ENCODE data around the gene SLIT3. TPM values are rescaled to one million over a fixed set of nuclear protein-coding genes. Genes with fewer than 3 reads are reported as not detected.

SLIT3 gene
- polyA plus RNA-seq, 1 donor: 18.3 TPM

- Histone ChIP-seq H3K9me3 (ENCODE audit: control insufficient read depth, low read depth, low read length) (no peaks in the 10 kb centered on the region), H3K4me1 (ENCODE audit: control insufficient read depth, insufficient read depth, low read length) (peaks cover 34% of the 10 kb centered on the region), H3K4me3 (ENCODE audit: low read length) (no peak overlapping the region), H3K27me3 (ENCODE audit: control insufficient read depth, insufficient read depth, low read length) (no peaks in the 10 kb centered on the region), H3K27ac (ENCODE audit: low read length) (no peak overlapping the region), H3K36me3 (ENCODE audit: control insufficient read depth, insufficient read depth, low read length) (no peaks in the 10 kb centered on the region)
- DNase-seq: no peak
- no CpG with 5 or more reads among the region's 3 CpGs for whole genome bisulfite sequencing (ENCODE audit: insufficient coverage, low lambda C conversion rate)
These were observed 639.1 kb downstream of the SLIT3 start for GRCh38 chr5:168661593-168662485.

GRCh38 chr5:168660691-168661090, 640.2 kb downstream of the SLIT3 start:
- Histone ChIP-seq H3K27me3 (ENCODE audit: control insufficient read depth, insufficient read depth, low read length) (no peaks in the 10 kb centered on the region), H3K4me1 (ENCODE audit: control insufficient read depth, insufficient read depth, low read length) (peaks cover 43% of the 10 kb centered on the region), H3K36me3 (ENCODE audit: control insufficient read depth, insufficient read depth, low read length) (no peaks in the 10 kb centered on the region), H3K9me3 (ENCODE audit: control insufficient read depth, low read depth, low read length) (no peaks in the 10 kb centered on the region), H3K4me3 (ENCODE audit: low read length) (no peak overlapping the region), H3K27ac (ENCODE audit: low read length) (no peak overlapping the region)
- 80% methylated on average over 1 of the region's 4 CpGs for WGBS (ENCODE audit: insufficient coverage, low lambda C conversion rate)
- DNase-seq: no peak

GRCh38 chr5:168659286-168659847, 641.6 kb downstream of the SLIT3 start:
- DNase-seq: peak; percentile 88 to 96
- H3K36me3 ChIP-seq (ENCODE audit: control insufficient read depth, insufficient read depth, low read length): no peaks in the 10 kb centered on the region
- H3K9me3 ChIP-seq (ENCODE audit: control insufficient read depth, low read depth, low read length): no peaks in the 10 kb centered on the region
- peaks cover 43% of the 10 kb centered on the region for H3K4me1 ChIP-seq (ENCODE audit: control insufficient read depth, insufficient read depth, low read length)
- no CpG with 5 or more reads among the region's 5 CpGs for WGBS (ENCODE audit: insufficient coverage, low lambda C conversion rate)
- peak overlapping the region; percentile 88 for H3K27ac ChIP-seq (ENCODE audit: low read length)
- no peak overlapping the region for H3K4me3 ChIP-seq (ENCODE audit: low read length)
- H3K27me3 ChIP-seq (ENCODE audit: control insufficient read depth, insufficient read depth, low read length): no peaks in the 10 kb centered on the region

- Histone ChIP-seq H3K9me3 (ENCODE audit: control insufficient read depth, low read depth, low read length) (no peaks in the 10 kb centered on the region), H3K36me3 (ENCODE audit: control insufficient read depth, insufficient read depth, low read length) (no peaks in the 10 kb centered on the region), H3K4me1 (ENCODE audit: control insufficient read depth, insufficient read depth, low read length) (peaks cover 46% of the 10 kb centered on the region), H3K27me3 (ENCODE audit: control insufficient read depth, insufficient read depth, low read length) (no peaks in the 10 kb centered on the region), H3K4me3 (ENCODE audit: low read length) (no peak overlapping the region), H3K27ac (ENCODE audit: low read length) (peak overlapping the region; percentile 88)
- no CpG with 5 or more reads among the region's 2 CpGs for WGBS (ENCODE audit: insufficient coverage, low lambda C conversion rate)
- no peak for DNase-seq
These were observed 642.5 kb downstream of the SLIT3 start for GRCh38 chr5:168658394-168658793.

GRCh38 chr5:168656633-168657032, 644.3 kb downstream of the SLIT3 start:
- H3K9me3 ChIP-seq (ENCODE audit: control insufficient read depth, low read depth, low read length): no peaks in the 10 kb centered on the region
- peak overlapping the region; percentile 88 for H3K27ac ChIP-seq (ENCODE audit: low read length)
- peak; percentile 60 to 84 for DNase-seq
- H3K27me3 ChIP-seq (ENCODE audit: control insufficient read depth, insufficient read depth, low read length): no peaks in the 10 kb centered on the region
- WGBS (ENCODE audit: insufficient coverage, low lambda C conversion rate): 33% methylated on average over 2 of the region's 3 CpGs
- no peaks in the 10 kb centered on the region for H3K36me3 ChIP-seq (ENCODE audit: control insufficient read depth, insufficient read depth, low read length)
- H3K4me3 ChIP-seq (ENCODE audit: low read length): no peak overlapping the region
- peaks cover 46% of the 10 kb centered on the region for H3K4me1 ChIP-seq (ENCODE audit: control insufficient read depth, insufficient read depth, low read length)

GRCh38 chr5:168655316-168655715, 645.6 kb downstream of the SLIT3 start:
- H3K4me1 ChIP-seq (ENCODE audit: control insufficient read depth, insufficient read depth, low read length): peaks cover 43% of the 10 kb centered on the region
- H3K27ac ChIP-seq (ENCODE audit: low read length): peak overlapping the region; percentile 88
- no peaks in the 10 kb centered on the region for H3K27me3 ChIP-seq (ENCODE audit: control insufficient read depth, insufficient read depth, low read length)
- no peaks in the 10 kb centered on the region for H3K36me3 ChIP-seq (ENCODE audit: control insufficient read depth, insufficient read depth, low read length)
- no CpG with 5 or more reads among the region's 5 CpGs for WGBS (ENCODE audit: insufficient coverage, low lambda C conversion rate)
- no peaks in the 10 kb centered on the region for H3K9me3 ChIP-seq (ENCODE audit: control insufficient read depth, low read depth, low read length)
- no peak for DNase-seq
- H3K4me3 ChIP-seq (ENCODE audit: low read length): no peak overlapping the region

- H3K4me3 ChIP-seq (ENCODE audit: low read length): no peak overlapping the region
- H3K36me3 ChIP-seq (ENCODE audit: control insufficient read depth, insufficient read depth, low read length): no peaks in the 10 kb centered on the region
- DNase-seq: no peak
- H3K4me1 ChIP-seq (ENCODE audit: control insufficient read depth, insufficient read depth, low read length): peaks cover 35% of the 10 kb centered on the region
- WGBS (ENCODE audit: insufficient coverage, low lambda C conversion rate): no CpG with 5 or more reads among the region's 10 CpGs
- H3K27ac ChIP-seq (ENCODE audit: low read length): peak overlapping the region; percentile 5
- no peaks in the 10 kb centered on the region for H3K9me3 ChIP-seq (ENCODE audit: control insufficient read depth, low read depth, low read length)
- H3K27me3 ChIP-seq (ENCODE audit: control insufficient read depth, insufficient read depth, low read length): no peaks in the 10 kb centered on the region
These were observed 646.7 kb downstream of the SLIT3 start for GRCh38 chr5:168654211-168654721.

GRCh38 chr5:168653626-168654025, 647.3 kb downstream of the SLIT3 start:
- H3K27me3 ChIP-seq (ENCODE audit: control insufficient read depth, insufficient read depth, low read length): no peaks in the 10 kb centered on the region
- DNase-seq: no peak
- peaks cover 30% of the 10 kb centered on the region for H3K4me1 ChIP-seq (ENCODE audit: control insufficient read depth, insufficient read depth, low read length)
- H3K36me3 ChIP-seq (ENCODE audit: control insufficient read depth, insufficient read depth, low read length): no peaks in the 10 kb centered on the region
- no peak overlapping the region for H3K4me3 ChIP-seq (ENCODE audit: low read length)
- H3K27ac ChIP-seq (ENCODE audit: low read length): no peak overlapping the region
- no peaks in the 10 kb centered on the region for H3K9me3 ChIP-seq (ENCODE audit: control insufficient read depth, low read depth, low read length)
- WGBS (ENCODE audit: insufficient coverage, low lambda C conversion rate): 100% methylated on average over 1 of the region's 4 CpGs

- Histone ChIP-seq H3K27ac (ENCODE audit: low read length) (no peak overlapping the region), H3K36me3 (ENCODE audit: control insufficient read depth, insufficient read depth, low read length) (no peaks in the 10 kb centered on the region)
- no peak for DNase-seq
These were observed 649.3 kb downstream of the SLIT3 start for GRCh38 chr5:168651648-168652047.

GRCh38 chr5:168649306-168649705, 651.6 kb downstream of the SLIT3 start:
- WGBS (ENCODE audit: insufficient coverage, low lambda C conversion rate): no CpG with 5 or more reads among the region's 2 CpGs
- no peak overlapping the region for H3K27ac ChIP-seq (ENCODE audit: low read length)
- H3K4me1 ChIP-seq (ENCODE audit: control insufficient read depth, insufficient read depth, low read length): peaks cover 11% of the 10 kb centered on the region
- no peak overlapping the region for H3K4me3 ChIP-seq (ENCODE audit: low read length)
- DNase-seq: no peak
- H3K27me3 ChIP-seq (ENCODE audit: control insufficient read depth, insufficient read depth, low read length): no peaks in the 10 kb centered on the region
- no peaks in the 10 kb centered on the region for H3K36me3 ChIP-seq (ENCODE audit: control insufficient read depth, insufficient read depth, low read length)
- H3K9me3 ChIP-seq (ENCODE audit: control insufficient read depth, low read depth, low read length): peaks cover 2% of the 10 kb centered on the region

More at GRCh38 chr5:168651648-168652047, 649.3 kb downstream of the SLIT3 start:
- Histone ChIP-seq H3K4me1 (ENCODE audit: control insufficient read depth, insufficient read depth, low read length) (peaks cover 12% of the 10 kb centered on the region), H3K9me3 (ENCODE audit: control insufficient read depth, low read depth, low read length) (no peaks in the 10 kb centered on the region), H3K4me3 (ENCODE audit: low read length) (no peak overlapping the region), H3K27me3 (ENCODE audit: control insufficient read depth, insufficient read depth, low read length) (no peaks in the 10 kb centered on the region)

All from large intestine (tissue), 3 donors.